Measurements from ENCODE around the gene RHEBL1. TPM values are rescaled to one million over a fixed set of nuclear protein-coding genes. Genes with fewer than 3 reads are reported as not detected.
A peak's percentile ranks its signal among the peaks of the same experiment; 100 is the strongest.

Gene RHEBL1
- total RNA-seq, 1 donor from 2014 or later = 0.72 TPM

DNA sequence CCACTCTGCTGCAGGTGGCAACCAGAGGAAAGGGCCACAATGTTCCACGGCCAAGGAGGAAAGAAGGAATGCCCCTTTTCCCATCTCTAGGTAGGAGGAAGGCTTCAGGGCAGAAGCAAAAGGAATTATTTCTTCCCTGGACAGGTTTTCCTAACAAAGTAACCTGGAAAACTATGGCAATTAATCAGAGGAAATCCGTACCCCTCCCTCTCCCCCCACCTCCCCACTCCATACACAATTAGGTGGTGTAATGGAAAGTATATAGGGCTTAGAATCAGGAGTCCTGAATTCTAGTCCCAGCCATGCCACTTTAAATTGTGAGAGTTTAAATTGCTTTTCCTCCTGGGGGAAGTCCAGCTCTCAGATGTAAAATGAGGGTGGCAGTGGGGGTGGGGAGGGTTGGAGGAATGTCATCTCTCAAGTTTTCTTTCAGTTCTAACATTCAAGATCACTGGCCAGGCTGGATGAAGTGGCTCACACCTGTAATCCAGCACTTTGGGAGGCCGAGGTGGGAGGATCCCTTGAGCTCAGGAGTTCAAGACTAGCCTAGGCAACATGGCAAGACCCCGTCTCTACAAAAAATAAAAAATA is 23.1 kb upstream of the RHEBL1 start:
- DNase-seq (ENCODE audit: low spot score, unreplicated experiment) = no peak

DNA sequence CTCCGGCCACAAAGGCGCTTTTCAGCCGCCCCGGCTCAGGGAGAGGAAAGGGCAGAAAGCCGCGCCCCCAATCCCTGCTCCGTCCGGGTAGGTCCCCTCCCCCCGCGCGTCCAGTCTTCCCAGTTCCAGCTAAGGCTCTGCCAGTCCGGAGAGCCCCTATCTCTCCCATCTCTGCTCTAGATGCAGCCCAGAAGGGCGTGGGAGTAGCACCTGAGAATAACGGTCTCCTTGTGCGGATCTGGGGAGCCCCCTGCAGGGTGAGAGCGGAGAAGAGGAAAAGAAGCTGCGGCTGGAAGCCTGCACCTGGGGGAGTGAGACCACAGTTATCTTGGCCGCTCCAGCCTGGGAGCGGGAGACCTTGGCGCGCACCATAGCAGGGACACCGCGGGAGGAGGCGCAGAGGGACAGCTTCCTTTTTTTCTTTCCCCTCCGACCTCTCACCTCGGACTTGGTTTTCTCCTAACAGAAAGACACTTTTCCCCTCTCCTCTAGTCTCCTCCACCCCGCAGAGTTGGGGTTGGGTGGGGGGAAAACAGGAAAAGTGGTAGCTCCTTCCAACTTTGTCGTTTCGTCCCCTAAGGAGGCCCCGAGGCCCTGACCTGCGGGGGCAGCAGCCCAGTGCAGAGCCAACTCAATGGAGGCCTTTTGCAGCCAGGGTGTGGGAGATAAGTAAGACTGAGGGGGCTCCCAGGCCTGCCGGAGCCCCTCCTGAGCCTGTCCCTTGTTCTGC is 22.5 kb upstream of the RHEBL1 start:
- H3K4me1 Mint-ChIP-seq (ENCODE audit: low read depth) = peaks cover 13% of the 10 kb centered on the region

More for the DNA sequence above, 23.1 kb upstream of the RHEBL1 start:
- Mint-ChIP-seq H3K4me1 (ENCODE audit: low read depth) (peaks cover 13% of the 10 kb centered on the region), H3K4me3 (ENCODE audit: low read depth) (no peak overlapping the region), H3K27ac (no peak overlapping the region), H3K9me3 (ENCODE audit: low read depth) (no peaks in the 10 kb centered on the region), H3K36me3 (ENCODE audit: insufficient read depth) (peaks cover 7% of the 10 kb centered on the region), H3K27me3 (peaks cover 75% of the 10 kb centered on the region)
- no peak for TF ChIP-seq CTCF (IDR thresholded peaks at IDR 0.05; ENCODE audit: unreplicated experiment)

GRCh38 chr12:49091836-49092085 is 22.0 kb upstream of the RHEBL1 start:
- Mint-ChIP-seq H3K9me3 (ENCODE audit: low read depth) (no peaks in the 10 kb centered on the region), H3K27ac (no peak overlapping the region), H3K27me3 (peaks cover 78% of the 10 kb centered on the region), H3K4me3 (ENCODE audit: low read depth) (no peak overlapping the region), H3K4me1 (ENCODE audit: low read depth) (peaks cover 13% of the 10 kb centered on the region), H3K36me3 (ENCODE audit: insufficient read depth) (peaks cover 6% of the 10 kb centered on the region)
- no peak for DNase-seq (ENCODE audit: low spot score, unreplicated experiment)
- no peak for TF ChIP-seq CTCF (IDR thresholded peaks at IDR 0.05; ENCODE audit: unreplicated experiment)

More for the DNA sequence above, 22.5 kb upstream of the RHEBL1 start:
- peak; percentile 55 for TF ChIP-seq CTCF (IDR thresholded peaks at IDR 0.05; ENCODE audit: unreplicated experiment)
- Mint-ChIP-seq H3K27me3 (peaks cover 75% of the 10 kb centered on the region), H3K36me3 (ENCODE audit: insufficient read depth) (peaks cover 6% of the 10 kb centered on the region), H3K9me3 (ENCODE audit: low read depth) (no peaks in the 10 kb centered on the region), H3K4me3 (ENCODE audit: low read depth) (no peak overlapping the region), H3K27ac (no peak overlapping the region)
- DNase-seq (ENCODE audit: low spot score, unreplicated experiment) = peak; percentile 35

GRCh38 chr12:49091056-49091835 is 21.5 kb upstream of the RHEBL1 start:
- Mint-ChIP-seq H3K9me3 (ENCODE audit: low read depth) (no peaks in the 10 kb centered on the region), H3K4me1 (ENCODE audit: low read depth) (peaks cover 13% of the 10 kb centered on the region), H3K27me3 (peaks cover 80% of the 10 kb centered on the region), H3K27ac (no peak overlapping the region), H3K36me3 (ENCODE audit: insufficient read depth) (peaks cover 3% of the 10 kb centered on the region), H3K4me3 (ENCODE audit: low read depth) (no peak overlapping the region)
- no peak for DNase-seq (ENCODE audit: low spot score, unreplicated experiment)
- TF ChIP-seq CTCF (IDR thresholded peaks at IDR 0.05; ENCODE audit: unreplicated experiment) = no peak

Measured in progenitor cell of endocrine pancreas (in vitro differentiated cells).